ENCODE results near the gene CCT5. TPM values are rescaled to one million over a fixed set of nuclear protein-coding genes. Genes with fewer than 3 reads are reported as not detected.

Gene CCT5
- polyA plus RNA-seq, 3 donors, result 142 to 236 (median 229) TPM

- peaks cover 29% of the 10 kb centered on the region for H3K4me1 Mint-ChIP-seq
- peak overlapping the region; percentile 91 to 96 for H3K4me3 Mint-ChIP-seq
- H3K9me3 ChIP-seq (replicated peaks in 1 of 2; ENCODE audit: control insufficient read depth in 1 of 2, insufficient read depth in 1 of 2, low read length in 2 of 2), result no peaks in the 10 kb centered on the region
- H3K79me2 ChIP-seq (ENCODE audit: insufficient read depth, low read length), result peaks cover 74% of the 10 kb centered on the region
- 49% methylated on average over 17 of the region's 29 CpGs for WGBS (ENCODE audit: insufficient coverage)
- H3K9me3 Mint-ChIP-seq, result no peaks in the 10 kb centered on the region
- peaks cover 32% of the 10 kb centered on the region for H4K20me1 ChIP-seq (ENCODE audit: insufficient read depth, low read length)
- TF ChIP-seq, protein P1, sequence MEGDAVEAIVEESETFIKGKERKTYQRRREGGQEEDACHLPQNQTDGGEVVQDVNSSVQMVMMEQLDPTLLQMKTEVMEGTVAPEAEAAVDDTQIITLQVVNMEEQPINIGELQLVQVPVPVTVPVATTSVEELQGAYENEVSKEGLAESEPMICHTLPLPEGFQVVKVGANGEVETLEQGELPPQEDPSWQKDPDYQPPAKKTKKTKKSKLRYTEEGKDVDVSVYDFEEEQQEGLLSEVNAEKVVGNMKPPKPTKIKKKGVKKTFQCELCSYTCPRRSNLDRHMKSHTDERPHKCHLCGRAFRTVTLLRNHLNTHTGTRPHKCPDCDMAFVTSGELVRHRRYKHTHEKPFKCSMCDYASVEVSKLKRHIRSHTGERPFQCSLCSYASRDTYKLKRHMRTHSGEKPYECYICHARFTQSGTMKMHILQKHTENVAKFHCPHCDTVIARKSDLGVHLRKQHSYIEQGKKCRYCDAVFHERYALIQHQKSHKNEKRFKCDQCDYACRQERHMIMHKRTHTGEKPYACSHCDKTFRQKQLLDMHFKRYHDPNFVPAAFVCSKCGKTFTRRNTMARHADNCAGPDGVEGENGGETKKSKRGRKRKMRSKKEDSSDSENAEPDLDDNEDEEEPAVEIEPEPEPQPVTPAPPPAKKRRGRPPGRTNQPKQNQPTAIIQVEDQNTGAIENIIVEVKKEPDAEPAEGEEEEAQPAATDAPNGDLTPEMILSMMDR (IDR thresholded peaks at IDR 0.05), result no peak
- H3K4me2 ChIP-seq (replicated peaks; ENCODE audit: extremely low read depth, low read length, poor library complexity, severe bottlenecking), result peak overlapping the region; percentile 100
- H3K27ac Mint-ChIP-seq, result peak overlapping the region; percentile 87 to 100 (median 99)
- peaks cover 0 to 3% of the 10 kb centered on the region in 2 donors for H3K36me3 ChIP-seq (replicated peaks in 1 of 2; ENCODE audit: control insufficient read depth in 1 of 2, insufficient read depth in 2 of 2, low read length in 2 of 2)
- peaks cover 5 to 13% of the 10 kb centered on the region in 2 donors for H3K36me3 Mint-ChIP-seq
- peak overlapping the region; percentile 88 for H2AFZ ChIP-seq (ENCODE audit: insufficient read depth, low read depth, low read length, poor library complexity, severe bottlenecking)
- no peaks in the 10 kb centered on the region for H3K27me3 ChIP-seq (ENCODE audit: control insufficient read depth in 2 of 2, insufficient read depth in 2 of 2, low read length in 2 of 2)
- DNase-seq, result no peak
- peaks cover 0 to 5% (median 1%) of the 10 kb centered on the region in 3 donors for H3K27me3 Mint-ChIP-seq (ENCODE audit: low read depth in 3 of 3)
- peak overlapping the region; percentile 85 to 99 for H3K27ac ChIP-seq (ENCODE audit: low read depth in 1 of 2, low read length in 2 of 2)
- intact Hi-C loops (cut with micrococcal nuclease), result loop anchor here in 1 of 2 donors (5.0 kb wide), 1 partner anchor 104 kb away; the partner anchor contains the start of gene MARCHF6
- peaks cover 24 to 33% of the 10 kb centered on the region in 2 donors for H3K4me1 ChIP-seq (ENCODE audit: control insufficient read depth in 1 of 2, insufficient read depth in 2 of 2, low read length in 2 of 2)
- H3K9ac ChIP-seq (ENCODE audit: insufficient read depth, low read length, poor library complexity, severe bottlenecking), result peak overlapping the region; percentile 90
- peak overlapping the region; percentile 88 to 92 (median 89) for H3K4me3 ChIP-seq (replicated peaks in 1 of 3; ENCODE audit: low read depth in 2 of 3, low read length in 3 of 3)
Observed at GRCh38 chr5:10248378-10249260, 1.5 kb upstream of the CCT5 start.

GRCh38 chr5:10250806-10251276 lies 761 bp downstream of the CCT5 start:
- peaks cover 24 to 33% of the 10 kb centered on the region in 2 donors for H3K4me1 ChIP-seq (ENCODE audit: control insufficient read depth in 1 of 2, insufficient read depth in 2 of 2, low read length in 2 of 2)
- peak overlapping the region; percentile 85 to 99 for H3K27ac ChIP-seq (ENCODE audit: low read depth in 1 of 2, low read length in 2 of 2)
- Mint-ChIP-seq H3K4me3 (peak overlapping the region; percentile 91 to 96), H3K27ac (peak overlapping the region; percentile 60 to 100 (median 98)), H3K36me3 (peaks cover 20 to 31% of the 10 kb centered on the region in 2 donors), H3K4me1 (peaks cover 29% of the 10 kb centered on the region), H3K9me3 (no peaks in the 10 kb centered on the region), H3K27me3 (ENCODE audit: low read depth in 3 of 3) (peaks cover 0 to 5% (median 1%) of the 10 kb centered on the region in 3 donors)
- 0% methylated on average over 17 of the region's 21 CpGs for WGBS (ENCODE audit: insufficient coverage)
- peak in 1 of 3 donors; percentile 12 for DNase-seq
- H3K36me3 ChIP-seq (replicated peaks in 1 of 2; ENCODE audit: control insufficient read depth in 1 of 2, insufficient read depth in 2 of 2, low read length in 2 of 2), result peaks cover 18 to 25% of the 10 kb centered on the region in 2 donors
- H3K9me3 ChIP-seq (replicated peaks in 1 of 2; ENCODE audit: control insufficient read depth in 1 of 2, insufficient read depth in 1 of 2, low read length in 2 of 2), result no peaks in the 10 kb centered on the region
- peak overlapping the region; percentile 88 to 92 (median 89) for H3K4me3 ChIP-seq (replicated peaks in 1 of 3; ENCODE audit: low read depth in 2 of 3, low read length in 3 of 3)
- H3K4me2 ChIP-seq (replicated peaks; ENCODE audit: extremely low read depth, low read length, poor library complexity, severe bottlenecking), result peak overlapping the region; percentile 100
- H4K20me1 ChIP-seq (ENCODE audit: insufficient read depth, low read length), result peaks cover 55% of the 10 kb centered on the region
- H3K27me3 ChIP-seq (ENCODE audit: control insufficient read depth in 2 of 2, insufficient read depth in 2 of 2, low read length in 2 of 2), result no peaks in the 10 kb centered on the region
- peaks cover 90% of the 10 kb centered on the region for H3K79me2 ChIP-seq (ENCODE audit: insufficient read depth, low read length)
- H2AFZ ChIP-seq (ENCODE audit: insufficient read depth, low read depth, low read length, poor library complexity, severe bottlenecking), result peak overlapping the region; percentile 88
- intact Hi-C loops (cut with micrococcal nuclease), result loop anchor here in 1 of 2 donors (10.0 kb wide), 1 partner anchor 174 kb away; no protein-coding TSS in a partner anchor
- peak overlapping the region; percentile 90 for H3K9ac ChIP-seq (ENCODE audit: insufficient read depth, low read length, poor library complexity, severe bottlenecking)
- TF ChIP-seq, protein P1 (IDR thresholded peaks at IDR 0.05), result no peak

Data from CD14-positive monocyte (primary cell).